NCI-H748 treated with DMSO at 0.1 percent for 48 hours (cell line): ENCODE measurements around the gene RYR2.
"Not testable (repeated sequence)": the region's sequence is repeated elsewhere in the genome, so short reads cannot be mapped to it uniquely, and the experiment has no call there.

Experiments
- DNase-seq: peaks from one replicate; lab custom pipeline; 2025; lab: John Stamatoyannopoulos, UW

The RYR2 gene

DNA sequence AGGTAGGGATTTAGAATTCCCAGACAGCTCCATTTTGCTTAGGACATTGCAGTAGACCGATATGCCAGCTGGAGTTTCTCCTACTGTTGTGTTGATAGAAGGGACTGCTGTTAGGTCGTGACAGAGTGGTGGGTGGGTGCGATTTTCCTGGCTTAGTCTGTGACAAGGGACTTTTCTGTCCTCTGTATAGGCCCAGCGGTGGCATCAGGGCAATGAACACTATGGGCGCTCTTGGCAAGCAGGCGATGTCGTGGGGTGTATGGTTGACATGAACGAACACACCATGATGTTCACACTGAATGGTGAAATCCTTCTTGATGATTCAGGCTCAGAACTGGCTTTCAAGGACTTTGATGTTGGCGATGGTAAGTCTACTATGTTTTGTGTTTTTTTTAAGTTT, 527.0 kb downstream of the RYR2 start:
- DNase-seq = no peak

DNA sequence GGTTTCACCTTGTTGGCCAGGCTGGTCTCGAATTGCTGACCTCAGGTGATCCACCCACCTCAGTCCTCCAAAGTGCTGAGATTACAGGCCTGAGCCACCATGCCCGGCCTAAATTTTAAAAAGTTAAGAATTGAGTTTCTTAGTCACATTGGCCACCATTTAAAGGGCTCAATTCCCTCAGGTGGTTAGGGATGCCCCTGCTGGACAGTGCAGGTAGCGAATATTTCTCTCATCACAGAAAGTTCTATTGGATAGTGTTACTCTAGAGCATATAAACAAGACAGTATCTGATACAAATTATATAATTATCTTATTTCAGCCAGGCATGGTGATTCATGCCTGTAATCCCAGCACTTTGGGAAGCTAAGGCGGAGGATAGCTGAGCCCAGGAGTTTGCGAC, 528.5 kb downstream of the RYR2 start:
- DNase-seq = no peak

DNA sequence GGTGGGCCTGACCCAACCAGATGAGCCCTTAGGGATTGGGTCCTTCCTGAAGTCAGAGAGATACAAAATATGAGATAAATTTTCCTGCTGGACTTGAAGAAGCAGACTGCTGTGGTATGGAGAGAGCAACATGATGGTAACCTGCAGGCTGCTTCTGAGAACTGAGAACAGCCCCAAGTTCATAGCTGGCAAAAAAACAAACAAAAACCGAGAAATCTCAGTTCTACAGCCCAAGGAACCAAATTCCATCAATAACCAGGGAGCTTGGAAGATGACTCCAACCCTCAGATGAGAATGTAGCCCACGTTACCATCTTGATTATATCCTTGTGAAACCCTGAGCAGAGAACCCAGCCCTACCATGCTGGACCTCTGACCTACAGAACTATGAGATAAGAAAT, 532.6 kb downstream of the RYR2 start:
- no peak for DNase-seq

DNA sequence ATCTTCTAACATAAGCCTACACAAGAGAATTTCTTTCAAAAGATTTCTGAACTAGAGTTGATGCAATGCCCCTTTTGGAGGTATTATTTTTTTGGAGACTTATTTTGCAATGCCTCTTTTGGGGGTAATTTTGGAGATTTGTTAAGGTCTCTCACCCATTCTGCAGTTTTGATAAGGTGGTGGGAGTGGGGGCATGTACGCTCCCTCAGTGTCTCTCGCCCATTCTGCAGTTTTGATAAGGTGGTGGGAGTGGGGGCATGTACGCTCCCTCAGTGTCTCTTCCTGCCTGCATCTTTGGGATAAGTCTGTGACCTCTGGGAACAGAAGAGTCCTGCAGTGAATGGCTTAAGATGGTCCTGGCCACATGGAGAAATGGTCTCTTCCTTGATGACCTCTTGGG, 536.6 kb downstream of the RYR2 start:
- DNase-seq = no peak

DNA sequence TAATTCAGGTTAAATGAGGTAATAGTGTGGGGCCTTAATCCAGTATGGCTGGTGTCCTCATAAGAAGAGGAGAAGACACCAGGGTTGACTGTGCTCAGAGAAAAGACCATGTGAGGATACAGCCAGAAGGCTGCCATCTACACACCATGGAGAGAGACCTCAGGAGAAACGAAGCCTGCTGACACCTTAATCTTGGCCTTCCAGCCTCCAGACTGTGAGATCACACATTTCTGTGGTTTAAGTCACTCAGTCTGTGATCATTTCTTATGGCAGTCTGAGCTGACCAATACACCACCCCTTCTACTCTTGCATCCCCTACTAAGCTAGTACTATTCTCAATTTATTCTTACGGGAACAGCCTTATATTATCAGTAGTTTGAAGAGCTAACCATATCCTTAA, 538.7 kb downstream of the RYR2 start:
- DNase-seq = no peak

DNA sequence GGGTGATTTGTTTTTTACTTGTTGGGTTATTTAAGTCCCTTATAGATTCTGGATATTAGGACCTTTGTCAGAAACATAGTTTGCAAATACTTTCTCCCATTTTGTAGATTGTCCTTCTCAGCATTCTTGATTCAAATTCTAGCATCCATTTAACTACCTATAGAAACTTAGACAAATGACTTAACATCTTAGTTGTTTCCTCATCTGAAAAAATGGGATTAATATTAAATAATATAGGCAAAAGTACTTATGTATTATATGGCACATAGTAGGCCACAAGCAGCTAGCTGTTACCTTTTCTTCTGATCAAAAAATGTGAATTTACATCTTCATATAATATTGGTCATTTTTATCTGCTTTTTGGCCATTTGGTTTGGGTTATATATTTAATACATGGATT, 541.3 kb downstream of the RYR2 start:
- DNase-seq = no peak

DNA sequence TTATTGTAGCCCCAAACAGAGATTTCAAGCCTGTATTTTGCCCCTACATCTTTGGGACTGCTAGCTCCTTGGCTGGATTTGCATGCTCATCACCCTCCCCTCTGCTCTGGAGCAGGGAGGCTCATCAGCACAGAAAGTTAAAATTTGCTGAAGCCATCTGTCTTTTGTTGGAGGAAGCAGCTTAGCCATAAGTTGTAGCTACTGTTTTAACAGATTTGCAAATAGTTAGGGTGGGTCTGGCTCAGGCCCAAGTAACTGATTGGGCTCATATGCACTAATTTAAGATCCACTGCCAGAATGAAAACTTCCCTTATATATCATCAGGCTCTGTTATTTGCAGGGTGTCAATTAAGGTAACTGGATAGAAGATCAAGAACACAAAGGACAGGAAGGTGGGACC, 541.8 kb downstream of the RYR2 start:
- no peak for DNase-seq

DNA sequence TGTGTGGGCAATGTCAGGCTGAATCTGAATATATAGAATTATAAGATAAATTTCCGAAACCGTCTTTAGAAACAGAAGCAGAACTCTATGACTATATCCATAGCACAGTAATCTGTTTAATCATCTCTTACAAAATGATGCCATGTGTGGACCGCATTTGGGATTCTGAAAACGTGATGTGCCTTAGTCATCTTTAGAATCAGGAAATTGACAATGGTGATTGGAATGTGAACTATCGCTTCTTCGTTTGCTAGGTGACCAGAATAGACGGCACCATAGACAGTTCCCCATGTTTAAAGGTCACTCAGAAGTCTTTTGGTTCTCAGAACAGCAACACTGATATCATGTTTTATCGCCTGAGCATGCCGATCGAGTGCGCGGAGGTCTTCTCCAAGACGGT, 548.4 kb downstream of the RYR2 start:
- DNase-seq = no peak

DNA sequence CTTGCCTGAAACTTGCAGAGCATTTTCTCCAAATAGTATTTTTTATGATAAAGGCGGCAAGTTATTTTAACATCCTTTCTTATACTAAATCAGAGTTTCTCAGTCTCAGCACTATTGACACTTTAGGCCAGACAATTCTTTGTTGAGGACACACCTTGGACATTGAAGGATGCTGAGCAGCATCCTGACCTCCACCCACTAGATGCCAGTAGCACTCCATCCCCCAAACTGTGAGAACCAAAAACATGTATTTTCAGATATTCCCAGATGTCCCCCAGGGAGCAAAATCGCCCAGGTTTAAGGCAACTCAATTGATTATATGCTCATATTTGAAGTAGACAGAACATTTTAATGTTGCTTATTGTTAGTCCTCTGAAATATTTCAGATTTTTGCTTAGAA, 549.4 kb downstream of the RYR2 start:
- no peak for DNase-seq

DNA sequence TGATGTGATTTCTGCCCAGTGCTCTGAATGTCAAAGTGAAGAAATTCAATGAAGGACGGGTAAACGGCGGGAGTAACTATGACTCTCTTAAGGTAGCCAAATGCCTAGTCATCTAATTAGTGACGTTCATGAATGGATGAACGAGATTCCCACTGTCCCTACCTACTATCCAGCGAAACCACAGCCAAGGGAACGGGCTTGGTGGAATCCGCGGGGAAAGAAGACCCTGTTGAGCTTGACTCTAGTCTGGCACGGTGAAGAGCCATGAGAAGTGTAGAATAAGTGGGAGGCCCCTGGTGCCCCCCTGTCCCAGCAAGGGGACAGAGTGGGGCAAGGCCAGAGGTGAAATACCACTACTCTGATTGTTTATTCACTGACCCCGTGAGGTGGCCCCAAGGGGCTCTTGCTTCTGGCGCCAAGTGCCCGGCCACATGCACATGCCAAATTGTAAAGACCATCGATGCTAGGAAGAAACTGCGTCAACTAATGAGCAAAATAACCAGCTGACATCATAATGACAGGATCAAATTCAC, 561.1 kb downstream of the RYR2 start:
- DNase-seq = not testable (repeated sequence)

DNA sequence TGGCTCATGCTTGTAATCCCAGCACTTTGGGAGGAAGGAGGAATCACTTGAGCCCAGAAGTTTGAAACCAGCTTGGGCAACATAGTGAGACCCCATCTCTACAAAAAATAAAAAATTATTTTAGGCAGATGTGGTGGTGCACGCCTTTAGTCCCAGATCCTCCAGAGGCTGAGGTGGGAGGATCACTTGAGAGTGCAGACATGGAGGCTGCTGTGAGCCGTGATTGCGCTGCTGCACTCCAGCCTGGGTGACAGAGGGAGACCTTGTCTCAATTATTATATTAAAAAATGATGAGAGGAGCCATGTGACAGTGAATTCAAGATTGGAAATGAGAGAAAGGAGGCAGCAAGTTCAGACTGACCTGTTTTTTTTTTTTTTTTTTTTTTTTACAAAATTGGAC, 566.4 kb downstream of the RYR2 start:
- no peak for DNase-seq

DNA sequence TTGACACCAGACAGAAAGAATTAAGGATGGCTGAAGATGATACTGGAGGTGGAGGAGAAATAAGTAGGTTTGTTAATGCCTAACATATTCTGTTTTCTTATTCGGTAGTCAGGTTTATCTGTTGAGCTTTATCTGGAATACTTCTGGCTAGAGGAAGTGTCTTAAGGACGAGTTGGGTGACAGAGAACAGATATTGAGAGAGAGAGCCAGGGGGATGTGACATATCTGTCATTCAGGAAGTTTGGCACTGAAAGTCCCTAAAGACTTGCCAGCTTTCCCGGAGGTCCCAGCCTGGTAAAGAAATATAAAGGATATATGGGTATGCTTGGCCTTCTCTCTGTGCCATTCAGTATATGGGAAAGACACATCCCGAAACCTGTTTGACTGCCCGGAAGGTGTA, 568.2 kb downstream of the RYR2 start:
- no peak for DNase-seq

DNA sequence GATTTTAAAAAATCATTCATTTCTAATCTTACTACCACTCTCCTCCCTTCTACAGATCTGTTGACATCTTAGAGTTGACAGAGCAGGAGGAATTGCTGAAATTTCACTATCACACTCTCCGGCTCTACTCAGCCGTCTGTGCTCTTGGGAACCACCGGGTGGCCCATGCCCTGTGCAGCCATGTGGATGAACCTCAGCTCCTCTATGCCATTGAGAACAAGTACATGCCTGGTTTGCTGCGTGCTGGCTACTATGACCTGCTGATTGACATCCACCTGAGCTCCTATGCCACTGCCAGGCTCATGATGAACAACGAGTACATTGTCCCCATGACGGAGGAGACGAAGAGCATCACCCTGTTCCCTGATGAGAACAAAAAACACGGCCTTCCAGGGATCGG, 572.0 kb downstream of the RYR2 start:
- no peak for DNase-seq

DNA sequence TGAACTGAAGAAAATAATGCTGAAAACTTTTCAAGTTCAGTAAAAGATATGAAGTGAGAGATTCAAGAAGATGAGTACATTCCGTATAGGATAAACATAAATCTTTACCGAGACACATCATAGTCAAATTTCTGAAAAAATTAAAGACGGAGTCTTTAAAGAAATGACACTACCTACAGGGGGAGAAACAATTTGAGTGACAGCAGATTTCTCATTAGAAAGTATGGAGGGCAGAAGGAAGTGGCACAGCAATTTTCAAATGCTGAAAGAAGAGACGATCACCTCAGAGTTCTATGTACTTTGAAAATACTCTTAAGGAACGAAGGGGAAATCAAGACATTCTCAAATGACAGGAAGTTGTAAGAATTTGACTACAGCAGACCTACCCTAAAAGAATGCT, 577.6 kb downstream of the RYR2 start:
- DNase-seq = no peak

DNA sequence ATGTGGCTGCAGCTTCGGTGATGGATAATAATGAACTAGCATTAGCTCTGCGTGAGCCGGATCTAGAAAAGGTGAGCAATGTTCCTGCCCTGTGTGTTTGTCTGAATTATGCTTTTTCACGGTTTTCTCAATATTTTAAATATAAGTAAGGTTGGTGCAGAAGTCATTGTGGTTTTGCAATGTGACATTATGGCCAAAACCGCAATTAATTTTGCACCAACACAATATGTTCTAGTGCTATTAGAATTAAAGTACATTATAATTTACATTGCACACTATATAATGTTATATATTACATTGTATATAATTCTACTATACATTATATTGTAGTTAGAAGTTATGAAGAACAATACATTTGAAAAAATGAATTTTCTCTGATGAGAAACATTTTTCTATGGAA, 592.9 kb downstream of the RYR2 start:
- no peak for DNase-seq

DNA sequence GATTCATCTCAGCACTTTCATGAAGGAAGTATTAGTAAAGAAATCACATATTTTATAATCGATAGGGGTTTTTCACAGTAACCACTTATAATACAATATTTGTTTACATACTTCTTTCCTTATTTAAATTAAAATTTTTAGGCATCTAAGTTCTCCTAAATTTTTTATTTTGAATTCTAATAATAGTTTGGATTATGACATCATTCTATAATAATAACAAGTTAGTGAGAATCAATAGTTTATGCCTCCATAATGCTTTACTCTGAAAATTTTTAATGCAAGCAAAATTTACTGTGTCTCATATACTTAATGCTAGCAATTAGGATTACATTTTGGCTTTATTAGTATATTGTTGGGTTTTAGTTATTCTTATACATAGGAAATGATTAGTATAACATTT, 596.6 kb downstream of the RYR2 start:
- no peak for DNase-seq

DNA sequence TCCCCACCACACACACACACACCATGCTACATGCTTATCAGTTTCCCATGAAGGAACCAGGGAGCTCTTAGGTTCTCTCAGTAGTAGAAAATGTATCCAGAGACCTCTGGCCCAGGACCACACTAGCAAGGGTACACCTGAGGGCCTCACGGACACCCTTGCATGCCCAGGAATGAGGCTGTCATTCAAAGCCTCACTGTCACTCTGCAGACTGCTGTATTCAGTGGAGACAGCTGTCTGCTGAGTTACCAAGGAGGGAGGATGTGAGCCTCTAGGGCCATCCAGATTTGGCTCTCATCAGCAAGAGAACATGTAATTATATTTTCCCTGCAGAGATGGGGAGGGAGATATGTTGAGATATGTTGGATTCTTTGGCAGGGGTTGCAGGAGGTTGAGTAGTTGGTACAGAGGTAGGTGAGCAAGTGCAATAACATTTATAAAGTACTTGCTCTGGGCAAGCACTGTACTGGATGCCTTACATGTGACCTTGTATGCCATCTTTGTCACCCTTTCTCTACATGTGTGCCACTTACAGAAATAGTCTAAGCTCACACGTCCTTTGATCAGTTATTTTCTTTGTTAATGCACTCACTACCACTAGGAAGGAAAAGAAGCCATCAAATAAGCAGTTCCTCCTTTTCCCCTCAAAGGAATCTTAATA, 598.2 kb downstream of the RYR2 start:
- DNase-seq = no peak

DNA sequence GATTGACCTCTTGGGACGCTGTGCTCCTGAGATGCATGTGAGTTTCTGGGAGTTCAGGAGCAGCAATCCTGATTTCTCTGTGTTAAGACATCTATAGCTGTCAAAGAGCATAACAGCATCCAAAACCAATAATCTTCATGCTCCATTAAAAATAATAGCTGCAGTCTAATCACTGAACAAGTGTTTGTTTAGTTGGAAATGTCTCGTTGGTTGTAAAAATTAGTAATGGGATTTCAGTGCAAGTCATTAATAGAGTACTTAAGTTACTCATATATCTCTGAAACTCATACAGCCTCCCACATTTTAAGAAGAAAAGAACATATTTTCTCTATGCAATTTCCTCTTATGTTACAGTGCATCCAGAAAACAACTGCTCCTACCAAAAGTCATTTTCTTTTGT, 599.0 kb downstream of the RYR2 start:
- DNase-seq = no peak

DNA sequence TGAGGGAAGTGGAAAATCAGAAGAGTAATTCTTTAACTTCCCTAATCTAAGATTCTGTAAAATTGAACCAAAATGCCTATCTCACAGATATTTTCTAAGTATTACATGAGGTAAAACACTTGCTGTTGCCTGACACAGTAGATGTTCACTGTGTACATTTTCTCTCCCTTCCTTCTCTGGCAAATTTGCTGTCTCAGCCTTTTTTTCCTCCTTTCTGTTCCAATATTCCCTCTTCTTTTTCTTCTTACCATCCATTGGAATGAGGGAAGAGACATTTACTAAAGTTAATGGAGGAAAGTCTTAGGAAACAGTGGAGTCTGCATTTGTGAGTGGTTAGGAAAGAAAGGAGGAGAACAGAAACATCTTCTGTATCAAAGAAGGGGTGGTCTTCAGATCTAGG, 608.8 kb downstream of the RYR2 start:
- no peak for DNase-seq

DNA sequence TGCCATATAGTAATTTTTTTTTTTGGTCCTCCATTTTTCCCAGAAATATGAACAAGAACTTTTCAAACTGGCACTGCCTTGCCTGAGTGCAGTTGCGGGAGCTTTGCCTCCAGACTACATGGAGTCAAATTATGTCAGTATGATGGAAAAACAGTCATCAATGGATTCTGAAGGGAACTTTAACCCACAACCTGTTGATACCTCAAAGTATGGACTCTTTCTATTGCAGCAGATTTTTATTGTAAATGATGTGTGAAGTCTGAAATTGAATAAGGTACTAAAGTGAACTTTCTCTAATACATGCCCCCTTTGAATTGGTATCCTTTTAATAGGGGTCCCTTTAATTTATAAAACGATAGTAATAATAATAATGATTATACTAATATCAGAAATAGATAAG, 613.8 kb downstream of the RYR2 start:
- no peak for DNase-seq

DNA sequence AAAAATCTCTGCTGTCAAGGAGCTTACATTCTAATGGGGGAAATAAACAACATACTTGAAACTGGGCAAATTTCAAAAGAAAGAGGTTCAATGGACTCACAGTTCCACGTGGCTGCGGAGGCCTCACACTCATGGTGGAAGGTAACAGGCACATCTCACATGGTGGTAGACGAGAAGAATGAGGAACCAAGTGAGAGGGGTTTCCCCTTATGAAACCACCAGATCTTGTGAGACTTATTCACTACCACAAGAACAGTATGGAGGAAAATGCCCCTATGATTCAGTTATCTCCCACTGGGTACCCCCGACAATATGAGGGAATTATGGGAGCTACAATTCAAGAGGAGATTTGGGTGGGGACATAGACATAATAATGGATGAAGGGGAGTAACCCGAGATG, 622.4 kb downstream of the RYR2 start:
- DNase-seq = no peak

DNA sequence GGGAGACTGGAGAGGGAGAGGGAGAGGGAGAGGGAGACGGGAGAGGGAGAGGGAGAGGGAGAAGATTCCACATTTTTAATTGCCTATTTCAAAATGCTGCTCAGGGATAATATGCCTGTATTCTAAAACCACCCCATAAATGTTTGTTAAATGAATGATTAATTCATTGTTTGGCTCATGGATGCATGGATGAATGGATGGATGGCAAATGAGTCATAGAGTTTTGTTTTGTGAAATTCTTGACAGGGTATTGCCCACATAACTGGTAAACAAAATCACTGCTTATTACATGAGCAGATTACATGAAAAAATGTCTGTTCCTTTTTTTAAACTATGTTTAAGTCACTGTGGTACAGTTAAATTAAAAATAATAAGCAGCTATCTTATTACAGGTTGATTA, 628.3 kb downstream of the RYR2 start:
- no peak for DNase-seq

DNA sequence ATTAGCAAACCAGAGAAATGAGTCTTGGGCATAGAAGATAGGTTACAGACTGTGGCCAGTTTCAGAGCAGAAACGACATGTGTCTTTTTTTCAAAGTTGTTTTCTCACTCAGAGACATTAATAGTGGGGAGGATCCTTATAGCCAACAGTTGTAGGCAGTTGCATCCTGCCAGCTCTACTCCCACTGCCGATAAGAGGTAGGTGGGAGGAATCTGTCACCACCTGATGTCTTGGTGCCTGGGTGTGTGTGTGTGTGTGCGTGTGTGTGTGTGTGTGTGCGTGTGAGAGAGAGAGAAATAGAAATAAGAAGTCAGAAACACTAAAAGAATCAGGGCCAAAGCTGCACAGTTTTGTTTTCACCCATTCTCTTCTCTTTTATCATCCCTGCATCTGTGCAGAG, 629.3 kb downstream of the RYR2 start:
- no peak for DNase-seq

DNA sequence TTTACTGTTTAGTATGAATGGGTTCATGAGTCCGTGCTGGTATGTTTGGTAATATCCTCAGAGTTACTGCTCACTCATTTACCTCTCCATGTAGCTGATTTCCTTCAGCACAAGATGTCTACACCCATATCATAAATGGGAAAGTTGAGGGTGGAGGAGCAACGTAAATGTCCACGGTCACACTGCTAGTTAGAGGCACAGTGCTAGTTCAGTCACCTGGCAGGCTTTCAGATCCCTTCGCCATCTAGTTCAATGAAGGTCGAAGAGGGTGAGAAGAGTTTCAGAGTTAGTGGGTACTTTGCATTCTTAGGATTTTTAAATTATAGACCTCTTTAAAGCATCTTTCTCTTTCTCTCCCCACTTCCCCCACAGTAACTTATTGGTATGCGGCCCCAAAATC, 630.0 kb downstream of the RYR2 start:
- no peak for DNase-seq

DNA sequence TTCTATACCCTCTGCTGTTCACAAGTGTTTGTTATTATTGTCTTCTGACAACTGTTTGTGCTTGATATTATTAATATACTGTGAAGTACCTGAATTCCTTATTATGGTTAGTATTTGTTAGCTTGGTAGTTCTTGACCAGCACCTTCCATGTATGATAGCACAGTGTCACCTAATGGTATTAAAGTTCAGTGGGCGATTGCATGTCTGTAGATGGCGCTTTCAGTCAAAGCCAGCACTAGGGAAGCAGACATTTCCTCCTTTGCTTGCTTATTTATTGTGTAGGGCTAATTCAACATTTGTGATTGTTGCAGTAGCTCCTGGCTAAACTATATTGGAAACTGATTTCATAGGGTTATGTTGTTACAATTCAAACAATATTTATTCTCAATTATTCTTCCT, 630.8 kb downstream of the RYR2 start:
- DNase-seq = no peak
